Measurements from ENCODE around the gene AURKA.

GRCh38 chr20:56395166-56395565 lies 3.2 kb upstream of the AURKA start:
- TF ChIP-seq CTCF (conservative IDR thresholded peaks at IDR 0.05; ENCODE audit: low read length) (no peak), EZH2phosphoT487 (IDR thresholded peaks at IDR 0.05; ENCODE audit: borderline replicate concordance, low read depth, low read length) (no peak)

Measured in OCI-LY7 (cell line).